ENCODE results near the gene CCDC81.
"Not testable (repeated sequence)": the region's sequence is repeated elsewhere in the genome, so short reads cannot be mapped to it uniquely, and the experiment has no call there.

Gene CCDC81

GRCh38 chr11:86388198-86388597, 13.5 kb downstream of the CCDC81 start:
- DNase-seq (ENCODE audit: low read depth), result no peak

DNA sequence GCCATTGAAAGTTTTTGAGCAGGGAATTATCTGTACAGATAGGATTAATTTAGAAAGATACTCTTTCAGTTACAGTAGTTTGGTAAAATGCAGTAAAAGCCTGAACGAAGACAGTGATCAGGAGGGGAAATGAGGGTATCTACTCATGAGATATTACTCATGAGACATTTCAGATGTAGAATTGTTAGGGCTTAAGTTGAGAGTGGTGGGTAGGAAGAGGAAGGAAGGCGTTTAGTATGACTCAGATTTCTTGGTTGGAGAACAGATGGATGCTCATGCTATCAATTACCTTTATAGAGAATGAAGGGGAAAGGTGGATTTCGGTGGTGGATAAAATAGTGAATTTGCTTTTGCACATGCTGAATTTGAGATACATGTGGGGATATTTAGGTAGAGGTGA, 15.8 kb downstream of the CCDC81 start:
- DNase-seq (ENCODE audit: low read depth), result no peak

DNA sequence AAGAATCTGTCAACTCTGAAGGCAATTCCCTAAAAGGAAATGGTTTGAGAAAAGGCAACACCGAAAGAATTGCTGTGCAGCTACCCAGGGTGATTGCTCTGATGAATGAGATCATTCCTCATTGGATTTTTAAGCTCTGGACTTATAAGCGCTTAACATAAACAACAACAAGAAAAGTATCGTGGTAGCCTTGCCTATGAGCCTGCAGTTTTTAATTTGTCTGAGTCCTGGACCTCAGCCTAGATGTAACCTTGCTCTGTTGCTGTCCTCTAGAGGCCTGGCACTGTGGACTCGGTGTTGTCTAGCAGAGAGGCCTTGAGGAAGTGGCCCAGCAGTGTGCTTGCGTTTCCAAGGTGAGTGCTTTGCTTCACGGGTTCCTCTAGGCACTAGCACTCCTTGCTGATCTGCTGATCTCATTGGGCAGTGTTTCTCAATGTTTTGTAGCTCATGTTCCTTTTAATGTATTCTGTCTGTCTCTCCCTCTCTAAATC, 20.4 kb downstream of the CCDC81 start:
- DNase-seq (ENCODE audit: low read depth), result no peak

DNA sequence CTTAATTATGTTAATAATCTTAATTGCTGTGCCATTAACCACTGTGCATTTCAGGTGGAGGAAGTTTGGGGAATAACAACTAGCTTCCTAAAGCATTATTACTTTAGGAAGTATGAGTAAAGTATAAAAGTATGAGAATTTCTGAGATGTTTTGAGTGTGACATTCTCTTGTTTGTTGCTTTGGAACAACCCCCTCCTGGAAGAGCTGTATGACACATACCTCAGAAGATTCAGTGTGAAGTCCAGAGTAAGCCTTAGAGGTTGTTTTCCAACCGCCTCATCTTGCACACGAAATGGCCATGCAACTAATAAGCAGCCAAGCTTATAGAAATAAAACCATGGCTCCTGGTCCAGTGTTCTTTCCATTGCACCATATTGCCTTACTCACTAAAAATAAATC, 21.7 kb downstream of the CCDC81 start:
- DNase-seq (ENCODE audit: low read depth), result no peak

- DNase-seq (ENCODE audit: low read depth), result no peak
Measured at GRCh38 chr11:86397351-86397750, 22.7 kb downstream of the CCDC81 start.

DNA sequence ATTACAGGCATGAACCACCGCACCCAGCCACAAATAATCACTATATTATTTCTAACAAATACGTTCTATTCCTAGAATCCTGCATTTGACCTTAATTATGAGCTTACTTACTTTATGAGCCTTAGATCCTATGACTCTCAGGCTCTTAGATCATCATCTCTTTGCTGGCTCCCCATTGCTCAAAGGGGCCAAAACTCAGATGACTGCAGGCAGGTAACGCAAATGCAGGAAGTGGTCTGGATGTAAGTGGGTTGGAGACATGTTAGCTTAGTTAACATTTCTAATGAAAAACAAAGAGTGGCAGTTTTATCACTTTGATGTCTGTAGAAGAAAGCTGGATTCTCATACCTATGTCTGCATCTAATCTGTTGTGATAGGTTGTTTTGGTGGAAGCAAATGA, 23.4 kb downstream of the CCDC81 start:
- DNase-seq (ENCODE audit: low read depth), result no peak

GRCh38 chr11:86403458-86403857, 28.8 kb downstream of the CCDC81 start:
- DNase-seq (ENCODE audit: low read depth), result no peak

DNA sequence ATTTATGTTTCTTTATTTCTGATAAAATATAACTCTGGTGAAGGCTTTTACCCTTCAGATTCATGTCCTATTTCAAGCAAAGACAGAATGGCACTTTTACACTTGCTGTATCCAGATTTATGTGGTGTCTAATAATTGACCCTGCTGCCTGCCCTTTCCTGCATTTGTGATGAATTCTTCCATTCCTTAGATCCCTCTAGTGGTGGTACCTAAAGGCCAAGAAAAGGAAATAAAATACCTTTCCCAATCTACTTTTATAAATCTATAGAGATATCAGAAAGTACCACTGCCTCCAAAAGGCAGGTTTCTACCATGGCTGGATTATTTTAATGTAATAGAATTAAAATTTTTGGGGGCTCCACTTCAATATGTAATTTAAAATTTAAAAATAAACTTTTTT, 34.2 kb downstream of the CCDC81 start:
- no peak for DNase-seq (ENCODE audit: low read depth)

GRCh38 chr11:86414032-86414431, 39.3 kb downstream of the CCDC81 start:
- DNase-seq (ENCODE audit: low read depth), result no peak

GRCh38 chr11:86415026-86415425, 40.3 kb downstream of the CCDC81 start:
- no peak for DNase-seq (ENCODE audit: low read depth)

- DNase-seq (ENCODE audit: low read depth), result no peak
Measured at GRCh38 chr11:86416494-86416893, 41.8 kb downstream of the CCDC81 start.

DNA sequence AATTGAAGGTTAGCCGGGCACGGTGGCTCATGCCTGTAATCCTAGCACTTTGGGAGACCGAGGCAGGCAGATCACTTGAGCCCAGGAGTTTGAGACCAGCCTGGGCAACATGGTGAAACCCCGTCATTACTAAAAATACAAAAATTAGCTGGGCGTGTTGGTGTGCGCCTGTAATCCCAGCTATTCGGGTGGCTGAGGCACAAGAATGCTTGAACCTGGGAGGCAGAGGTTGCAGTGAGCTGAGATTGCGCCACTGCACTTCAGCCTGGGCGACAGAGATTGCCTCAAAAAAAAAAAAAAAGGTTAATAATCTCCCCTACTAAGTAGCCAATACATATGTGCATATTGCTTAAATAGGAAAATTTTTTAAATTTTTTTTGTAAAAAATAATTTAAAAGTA, 42.3 kb downstream of the CCDC81 start:
- DNase-seq (ENCODE audit: low read depth), result not testable (repeated sequence)

GRCh38 chr11:86418106-86418505, 43.4 kb downstream of the CCDC81 start:
- no peak for DNase-seq (ENCODE audit: low read depth)

- DNase-seq (ENCODE audit: low read depth), result no peak
Measured at GRCh38 chr11:86418513-86418912, 43.8 kb downstream of the CCDC81 start.

GRCh38 chr11:86418917-86419316, 44.2 kb downstream of the CCDC81 start:
- DNase-seq (ENCODE audit: low read depth), result no peak

DNA sequence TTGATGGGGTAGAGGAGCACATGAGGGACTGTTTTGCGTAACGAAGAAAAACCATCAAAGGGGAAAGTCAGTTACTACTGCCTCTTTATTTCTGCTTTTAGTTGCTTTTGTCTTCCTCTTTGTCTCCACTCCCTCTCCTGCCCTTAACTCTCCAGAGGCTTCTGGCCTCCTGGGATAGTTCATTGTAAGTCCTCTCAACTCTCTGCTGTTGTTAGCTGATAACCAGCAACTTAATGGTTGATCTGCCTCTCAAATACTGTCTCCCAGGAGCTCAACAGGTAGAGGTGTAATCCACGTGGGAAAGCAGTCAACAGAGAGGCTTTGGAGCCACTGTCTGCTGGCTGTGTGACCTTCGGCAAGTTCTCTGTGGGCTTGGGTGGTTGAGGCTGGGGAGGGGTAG, 47.3 kb downstream of the CCDC81 start:
- no peak for DNase-seq (ENCODE audit: low read depth)

GRCh38 chr11:86422371-86422770, 47.7 kb downstream of the CCDC81 start:
- DNase-seq (ENCODE audit: low read depth), result no peak

DNA sequence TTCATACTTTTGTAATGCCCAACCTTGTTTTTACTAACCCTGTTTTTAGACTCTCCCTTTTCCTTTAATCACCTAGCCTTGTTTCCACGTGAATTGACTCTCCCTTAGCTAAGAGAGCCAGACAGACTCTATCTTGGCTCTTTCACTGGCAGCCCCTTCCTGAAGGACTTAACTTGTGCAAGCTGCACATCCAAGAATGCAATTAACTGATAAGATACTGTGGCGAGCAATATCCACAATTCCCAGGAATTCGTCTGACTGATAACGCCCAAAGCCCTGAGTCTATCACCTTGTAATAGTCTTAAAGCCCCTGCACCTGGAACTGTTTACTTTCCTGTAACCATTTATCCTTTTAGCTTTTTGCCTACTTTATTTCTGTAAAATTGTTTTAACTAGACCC, 48.8 kb downstream of the CCDC81 start:
- not testable (repeated sequence) for DNase-seq (ENCODE audit: low read depth)

DNA sequence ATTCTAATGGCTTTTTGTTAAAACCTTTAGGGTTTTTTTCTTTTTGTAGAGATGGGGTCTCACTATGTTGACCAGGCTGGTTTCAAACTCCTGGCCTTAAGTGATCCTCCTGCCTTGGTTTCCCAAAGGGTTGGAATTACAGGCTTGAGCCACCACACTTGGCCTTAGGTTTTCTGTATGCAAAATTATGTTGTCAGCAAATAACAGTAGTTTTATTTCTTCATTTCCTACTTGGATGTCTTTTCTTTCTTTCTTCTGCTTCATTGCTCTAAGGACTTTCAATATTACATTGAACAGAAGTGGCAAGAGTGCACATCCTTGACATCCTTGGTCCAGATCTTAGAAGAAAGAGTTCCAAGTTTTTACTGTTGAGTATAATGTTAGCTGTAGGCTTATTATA, 52.8 kb downstream of the CCDC81 start:
- DNase-seq (ENCODE audit: low read depth), result no peak

- DNase-seq (ENCODE audit: low read depth), result no peak
Measured at GRCh38 chr11:86431258-86431657, 56.6 kb downstream of the CCDC81 start.

DNA sequence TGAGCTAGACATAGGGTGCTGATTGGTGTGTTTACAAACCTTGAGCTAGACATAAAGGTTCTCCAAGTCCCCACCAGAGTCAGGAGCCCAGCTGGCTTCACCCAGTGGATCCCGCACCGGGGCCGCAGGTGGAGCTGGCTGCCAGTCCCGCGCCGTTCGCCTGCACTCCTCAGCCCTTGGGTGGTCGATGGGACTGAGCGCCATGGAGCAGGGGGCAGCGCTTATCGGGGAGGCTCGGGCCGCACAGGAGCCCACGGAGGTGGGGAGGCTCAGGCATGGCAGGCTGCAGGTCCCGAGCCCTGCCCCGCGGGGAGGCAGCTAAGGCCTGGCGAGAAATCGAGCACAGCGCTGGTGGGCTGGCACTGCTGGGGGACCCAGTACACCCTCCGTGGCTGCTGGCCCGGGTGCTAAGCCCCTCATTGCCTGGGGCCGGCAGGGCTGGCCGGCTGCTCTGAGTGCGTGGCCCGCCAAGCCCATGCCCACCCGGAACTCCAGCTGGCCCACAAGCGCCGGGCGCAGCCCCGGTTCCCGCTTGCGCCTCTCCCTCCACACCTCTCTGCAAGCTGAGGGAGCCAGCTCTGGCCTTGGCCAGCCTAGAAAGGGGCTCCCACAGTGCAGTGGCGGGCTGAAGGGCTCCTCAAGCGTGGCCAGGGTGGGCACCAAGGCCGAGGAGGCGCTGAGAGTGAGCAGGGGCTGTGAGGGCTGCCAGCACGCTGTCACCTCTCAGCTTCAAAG, 58.8 kb downstream of the CCDC81 start:
- not testable (repeated sequence) for DNase-seq (ENCODE audit: low read depth)

- no peak for DNase-seq (ENCODE audit: low read depth)
Measured at GRCh38 chr11:86435711-86436110, 61.0 kb downstream of the CCDC81 start.

GRCh38 chr11:86438685-86439084, 64.0 kb downstream of the CCDC81 start:
- DNase-seq (ENCODE audit: low read depth), result no peak

DNA sequence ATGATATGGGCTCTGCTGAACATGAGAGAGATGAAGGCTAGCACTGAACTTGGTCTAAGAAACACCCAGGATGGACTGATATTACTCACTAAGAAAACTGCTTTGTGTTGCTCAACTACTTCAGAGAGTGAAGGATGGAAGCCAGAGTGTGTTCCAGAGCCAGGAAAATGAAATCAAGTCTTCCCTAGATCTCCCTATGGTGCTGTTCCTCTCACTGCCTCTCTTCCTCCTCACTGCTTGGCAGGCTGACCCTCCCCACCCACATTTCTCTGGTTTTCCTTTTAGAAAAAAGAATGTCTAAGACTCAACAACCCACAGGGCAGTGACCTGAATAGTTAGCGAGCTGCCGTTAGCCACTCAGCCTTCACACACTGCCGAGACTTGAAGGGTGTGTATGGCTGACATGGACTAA, 65.6 kb downstream of the CCDC81 start:
- no peak for DNase-seq (ENCODE audit: low read depth)

Data from activated gamma-delta T cell treated with anti-CD3 and anti-CD28 coated beads, Interleukin-2, amount 50 U/mL, for 16 hours (primary cell).